HepG2 (cell line): ENCODE measurements around the gene TTLL1. TPM values are rescaled to one million over a fixed set of nuclear protein-coding genes. Genes with fewer than 3 reads are reported as not detected.

ENCODE experiments used
- ATF1 ChIP-seq: IDR thresholded peaks from 2 replicates; pipeline ENCODE4 v1.6.1; 2016; ENCODE audit warnings: mild to moderate bottlenecking, control low read depth
- CENPT ChIP-seq: sonication (generic); formaldehyde crosslinking; IDR thresholded peaks from 2 replicates; pipeline ENCODE4 v1.8.0; 2022; ENCODE audit warnings: low read depth, mild to moderate bottlenecking, moderate library complexity, missing genetic modification reagents
- CHD4 ChIP-seq: fragments of 200-600 bp; sonication (generic); IDR thresholded peaks from 2 replicates; pipeline ENCODE4 v1.7.0; 2017; ENCODE audit warnings: mild to moderate bottlenecking, low read length, borderline replicate concordance
- DRAP1 ChIP-seq: IDR thresholded peaks from 2 replicates; pipeline ENCODE4 v1.6.1; 2016; ENCODE audit warnings: missing genetic modification reagents, missing compliant biosample characterization
- FOXA1 ChIP-seq, 2 experiments: fragments of 450-650 bp in 1 of 2; sonication (generic) in 1 of 2; formaldehyde crosslinking in 1 of 2; IDR thresholded peaks; 2 replicates each; pipeline versions ENCODE4 v1.4.0 to v1.6.1; 2016 to 2020; ENCODE audit warnings: missing genetic modification reagents in 1 of 2
- FOXO4 ChIP-seq: sonication (generic); formaldehyde crosslinking; conservative IDR thresholded peaks from 2 replicates; pipeline ENCODE4 v1.8.1; 2023; ENCODE audit warnings: missing genetic modification reagents
- MBNL3 ChIP-seq: fragments of 250-450 bp; sonication (Bioruptor Pico); conservative IDR thresholded peaks from 2 replicates; pipeline ENCODE4 v1.8.0; 2022; ENCODE audit warnings: mild to moderate bottlenecking, inconsistent platforms
- MEIS1 ChIP-seq: sonication (generic); formaldehyde crosslinking; IDR thresholded peaks from 2 replicates; pipeline ENCODE4 v1.9.0; 2021; ENCODE audit warnings: mild to moderate bottlenecking, missing genetic modification reagents, moderate library complexity, borderline replicate concordance
- PAF1 ChIP-seq: IDR thresholded peaks from 2 replicates; pipeline ENCODE4 v1.6.1; 2016; ENCODE audit warnings: missing genetic modification reagents, missing compliant biosample characterization
- PRDM15 ChIP-seq: sonication (generic); formaldehyde crosslinking; IDR thresholded peaks from 2 replicates; pipeline ENCODE4 v1.4.0; 2020; ENCODE audit warnings: missing genetic modification reagents
- REXO4 ChIP-seq: sonication (generic); formaldehyde crosslinking; IDR thresholded peaks from 2 replicates; pipeline ENCODE4 v1.8.0; 2022; ENCODE audit warnings: missing genetic modification reagents, mild to moderate bottlenecking, borderline replicate concordance
- SNAPC5 ChIP-seq: sonication (generic); formaldehyde crosslinking; IDR thresholded peaks from 2 replicates; pipeline ENCODE4 v1.8.1; 2023; ENCODE audit warnings: mild to moderate bottlenecking, missing genetic modification reagents, borderline replicate concordance
- ZNF280B ChIP-seq: sonication (generic); formaldehyde crosslinking; IDR thresholded peaks from 2 replicates; pipeline ENCODE4 v1.5.0; 2020; ENCODE audit warnings: missing genetic modification reagents, mild to moderate bottlenecking, borderline replicate concordance
- ZNF33B ChIP-seq: sonication (generic); formaldehyde crosslinking; IDR thresholded peaks from 2 replicates; pipeline ENCODE4 v1.5.1; 2020; ENCODE audit warnings: mild to moderate bottlenecking, missing genetic modification reagents
- ZNF572 ChIP-seq: sonication (generic); formaldehyde crosslinking; IDR thresholded peaks from 2 replicates; pipeline ENCODE4 v1.5.1; 2020; ENCODE audit warnings: mild to moderate bottlenecking, missing genetic modification reagents
- ZNF687 ChIP-seq: sonication (generic); formaldehyde crosslinking; IDR thresholded peaks from 2 replicates; pipeline ENCODE4 v1.5.1; 2020; ENCODE audit warnings: mild to moderate bottlenecking, missing genetic modification reagents, moderate library complexity
- polyA plus RNA-seq, 8 experiments: library from polyadenylated mRNA; depleted of rRNA in 3 of 8; stranded (reverse) in 7 of 8; unstranded in 1 of 8; fragments of >200 nt; fragmentation: Illumina TruSeq in 4 of 8; extraction: Trizol in 4 of 8; gene quantifications; 2 replicates each; pipeline versions ENCODE4 v1.2.1 to v1.2.3, GENCODE V29; 2011 to 2016; ENCODE audit warnings: low read depth in 4 of 8, missing spikeins in 1 of 8, mixed read lengths in 1 of 8; ENCODE audit not compliant: insufficient read depth in 1 of 8
- total RNA-seq, 5 experiments: library from RNA; depleted of rRNA; stranded (reverse); fragments of >200 nt; fragmentation: Illumina TruSeq; extraction: Trizol; gene quantifications; 2 replicates each; pipeline ENCODE4 v1.2.3, GENCODE V29; 2016; ENCODE audit warnings: low read depth in 1 of 5

TTLL1 gene
- total and polyA plus RNA-seq, 2 of the 13 experiments (the other 11 are each of a cell fraction or from before 2014, with no cell fraction given), result 1.6 to 5.3 TPM

- TF ChIP-seq FOXO4 (no peak), FOXA1 (IDR thresholded peaks at IDR 0.05) (no peak), FOXA1 (CRISPR knock-in tag; IDR thresholded peaks at IDR 0.05) (no peak), PRDM15 (CRISPR knock-in tag) (peak; percentile 97), PAF1 (CRISPR knock-in tag) (no peak), ZNF33B (CRISPR knock-in tag) (no peak), CENPT (CRISPR knock-in tag) (no peak), CHD4 (no peak), ZNF572 (CRISPR knock-in tag) (no peak), MBNL3 (CRISPR knock-in tag) (no peak), MEIS1 (CRISPR knock-in tag) (no peak), DRAP1 (no peak), SNAPC5 (CRISPR knock-in tag) (no peak), ATF1 (no peak), REXO4 (no peak), ZNF687 (CRISPR knock-in tag) (peak; percentile 68), ZNF280B (CRISPR knock-in tag) (0 out of 2 replicates have a peak, but pooled peaks have one; percentile 27)
Measured at GRCh38 chr22:43110927-43111623, 21.9 kb upstream of the TTLL1 start (continued).
